H9 (cell line): ENCODE results near the gene RNF126. TPM values are rescaled to one million over a fixed set of nuclear protein-coding genes. Genes with fewer than 3 reads are reported as not detected.

Experiments used
- DNase-seq: peaks from one replicate; pipeline ENCODE4 v3.0.0-alpha.2; 2017
- H2AFZ ChIP-seq: one replicate; pipeline ENCODE4 v1.6.1; 2013; ENCODE audit warnings: mild to moderate bottlenecking, low read length, control low read depth, moderate library complexity
- H2AK5ac ChIP-seq: 2 replicates; pipeline ENCODE4 v1.6.1; 2013; ENCODE audit warnings: low read length, control low read depth, mixed read lengths; ENCODE audit not compliant: insufficient read length
- H2BK120ac ChIP-seq: one replicate; pipeline ENCODE4 v1.6.1; 2013; ENCODE audit warnings: low read depth, mild to moderate bottlenecking, low read length, control low read depth, inconsistent platforms; ENCODE audit not compliant: poor library complexity, severe bottlenecking
- H2BK12ac ChIP-seq: 2 replicates; pipeline ENCODE4 v1.6.1; 2013; ENCODE audit warnings: low read length, control low read depth, mixed read lengths, low read depth; ENCODE audit not compliant: insufficient read length
- H2BK15ac ChIP-seq: 2 replicates; pipeline ENCODE4 v1.6.1; 2013; ENCODE audit warnings: low read depth, low read length, control low read depth
- H2BK20ac ChIP-seq: one replicate; pipeline ENCODE4 v1.6.1; 2013; ENCODE audit warnings: low read depth, mild to moderate bottlenecking, low read length, control low read depth, inconsistent platforms; ENCODE audit not compliant: poor library complexity, severe bottlenecking
- H2BK5ac ChIP-seq: 2 replicates; pipeline ENCODE4 v1.6.1; 2013; ENCODE audit warnings: low read length, control low read depth, mixed read lengths; ENCODE audit not compliant: insufficient read length
- H3K14ac ChIP-seq: 2 replicates; pipeline ENCODE4 v1.6.1; 2013; ENCODE audit warnings: low read length, control low read depth; ENCODE audit not compliant: insufficient read depth
- H3K18ac ChIP-seq: 2 replicates; pipeline ENCODE4 v1.6.1; 2013; ENCODE audit warnings: low read depth, mild to moderate bottlenecking, mixed read lengths, low read length, control low read depth; ENCODE audit not compliant: insufficient read length
- H3K23ac ChIP-seq: 2 replicates; pipeline ENCODE4 v1.6.1; 2013; ENCODE audit warnings: low read length, control low read depth, mixed read lengths, low read depth; ENCODE audit not compliant: insufficient read length
- H3K23me2 ChIP-seq: 2 replicates; pipeline ENCODE4 v1.6.1; 2013; ENCODE audit warnings: low read depth, mild to moderate bottlenecking, mixed read lengths, low read length, control low read depth; ENCODE audit not compliant: insufficient read length, poor library complexity, severe bottlenecking
- H3K27ac ChIP-seq: 2 replicates; pipeline ENCODE4 v1.5.1; 2013; ENCODE audit warnings: low read length, control low read depth, mixed read lengths, low read depth; ENCODE audit not compliant: insufficient read length
- H3K27me3 ChIP-seq: 2 replicates; pipeline ENCODE4 v1.6.1; 2013; ENCODE audit warnings: low read length, control low read depth, inconsistent platforms; ENCODE audit not compliant: insufficient read depth
- H3K4ac ChIP-seq: 2 replicates; pipeline ENCODE4 v1.6.1; 2013; ENCODE audit warnings: low read depth, mild to moderate bottlenecking, control low read depth, inconsistent platforms, low read length, moderate library complexity
- H3K4me1 ChIP-seq: 2 replicates; pipeline ENCODE4 v1.6.1; 2013; ENCODE audit warnings: low read length, control low read depth, inconsistent platforms; ENCODE audit not compliant: insufficient read depth
- H3K4me2 ChIP-seq: 2 replicates; pipeline ENCODE4 v1.6.1; 2013; ENCODE audit warnings: low read length, control low read depth, mixed read lengths; ENCODE audit not compliant: insufficient read length, insufficient read depth
- H3K56ac ChIP-seq: 2 replicates; pipeline ENCODE4 v1.6.1; 2013; ENCODE audit warnings: low read depth, mild to moderate bottlenecking, mixed read lengths, low read length, control low read depth; ENCODE audit not compliant: insufficient read length
- H3K79me1 ChIP-seq: 2 replicates; pipeline ENCODE4 v1.6.1; 2013; ENCODE audit warnings: low read depth, mild to moderate bottlenecking, moderate library complexity, low read length, control low read depth, inconsistent platforms; ENCODE audit not compliant: insufficient read depth, poor library complexity, severe bottlenecking
- H3K79me2 ChIP-seq: 2 replicates; pipeline ENCODE4 v1.6.1; 2013; ENCODE audit warnings: low read length, control low read depth, inconsistent platforms; ENCODE audit not compliant: insufficient read depth
- H3K9ac ChIP-seq: 2 replicates; pipeline ENCODE4 v1.6.1; 2013; ENCODE audit warnings: low read length, control low read depth, mixed read lengths; ENCODE audit not compliant: insufficient read length; ENCODE audit errors: extremely low read depth
- H3K9me3 ChIP-seq: one replicate; pipeline ENCODE4 v1.6.1; 2013; ENCODE audit warnings: low read depth, low read length, inconsistent platforms; ENCODE audit not compliant: control insufficient read depth
- H3T11ph ChIP-seq: one replicate; pipeline ENCODE4 v1.6.1; 2013; ENCODE audit warnings: mild to moderate bottlenecking, low read length, control low read depth, inconsistent platforms
- H4K20me1 ChIP-seq: one replicate; pipeline ENCODE4 v1.6.1; 2013; ENCODE audit not compliant: control insufficient read depth, insufficient read length, insufficient read depth
- H4K5ac ChIP-seq: 2 replicates; pipeline ENCODE4 v1.6.1; 2013; ENCODE audit warnings: low read depth, mild to moderate bottlenecking, mixed read lengths, low read length, control low read depth; ENCODE audit not compliant: insufficient read length
- H4K8ac ChIP-seq: replicated peaks from 2 replicates; pipeline ENCODE4 v1.6.1; 2013; ENCODE audit warnings: low read length, control low read depth, mixed read lengths, low read depth; ENCODE audit not compliant: insufficient read length
- H4K91ac ChIP-seq: 2 replicates; pipeline ENCODE4 v1.6.1; 2013; ENCODE audit warnings: low read depth, mild to moderate bottlenecking, moderate library complexity, mixed read lengths, low read length, control low read depth; ENCODE audit not compliant: insufficient read length
- H3K27ac Mint-ChIP-seq, 3 experiments: 2 replicates in 2 of 3; 3 replicates in 1 of 3; pipeline ENCODE4 v1.8.0; 2020 to 2021; ENCODE audit warnings: mixed read lengths in 3 of 3, mild to moderate bottlenecking in 1 of 3, moderate library complexity in 1 of 3
- H3K27me3 Mint-ChIP-seq: 2 replicates; pipeline ENCODE4 v1.8.0; 2021; ENCODE audit warnings: low read depth, mild to moderate bottlenecking, moderate library complexity, mixed read lengths
- H3K36me3 Mint-ChIP-seq, 3 experiments: 2 replicates in 2 of 3; 3 replicates in 1 of 3; pipeline ENCODE4 v1.8.0; 2020 to 2021; ENCODE audit warnings: low read depth in 3 of 3, mixed read lengths in 3 of 3; ENCODE audit not compliant: insufficient read depth in 1 of 3
- H3K4me1 Mint-ChIP-seq, 2 experiments: 2 replicates each; pipeline ENCODE4 v1.8.0; 2020; ENCODE audit warnings: mixed read lengths in 2 of 2
- H3K4me3 Mint-ChIP-seq, 2 experiments: 2 replicates in 1 of 2; 3 replicates in 1 of 2; pipeline ENCODE4 v1.8.0; 2020 to 2021; ENCODE audit warnings: mild to moderate bottlenecking in 2 of 2, mixed read lengths in 2 of 2, moderate library complexity in 1 of 2
- H3K9me3 Mint-ChIP-seq, 2 experiments: 2 replicates in 1 of 2; 3 replicates in 1 of 2; pipeline ENCODE4 v1.8.0; 2020; ENCODE audit warnings: mild to moderate bottlenecking in 2 of 2, mixed read lengths in 2 of 2, moderate library complexity in 1 of 2
- CTCF ChIP-seq: fragments of 200-600 bp; sonication (generic); conservative IDR thresholded peaks from 3 replicates; pipeline ENCODE4 v1.8.0; 2021; ENCODE audit warnings: antibody characterized with exemption, mild to moderate bottlenecking
- WGBS: extraction: QIAGEN DNeasy Blood & Tissue Kit; methylation state at CpG from one replicate; pipeline ENCODE4 v1.1.7; 2013; ENCODE audit warnings: missing lambda C conversion rate, low lambda C conversion rate, mixed read lengths; ENCODE audit not compliant: insufficient read length; ENCODE audit errors: extremely low coverage; 5-methylcytosine and 5-hydroxymethylcytosine counted together
- total RNA-seq: library from RNA; stranded (reverse); gene quantifications from 2 replicates; pipeline ENCODE4 v1.2.1, GENCODE V29; 2021

Gene RNF126
- total RNA-seq, 1 experiment from 2014 or later: 81.9 TPM

GRCh38 chr19:647566-648284, 15.3 kb downstream of the RNF126 start:
- Histone ChIP-seq H2BK12ac (no peak overlapping the region), H3K4me2 (no peak overlapping the region), H2BK120ac (no peak overlapping the region), H3K18ac (no peak overlapping the region), H2AK5ac (no peak overlapping the region), H4K8ac (no peak overlapping the region), H3K14ac (no peak overlapping the region), H4K5ac (no peak overlapping the region), H3K79me2 (no peaks in the 10 kb centered on the region; the same call in 1 of the 2 replicates), H2AFZ (no peak overlapping the region), H3K9me3 (no peaks in the 10 kb centered on the region), H2BK15ac (no peak overlapping the region), H4K20me1 (no peaks in the 10 kb centered on the region), H3K4ac (no peak overlapping the region), H3K27ac (no peak overlapping the region), H2BK5ac (no peak overlapping the region), H3T11ph (no peak overlapping the region), H4K91ac (no peak overlapping the region), H3K79me1 (peaks cover 10% of the 10 kb centered on the region), H2BK20ac (no peak overlapping the region), H3K27me3 (no peaks in the 10 kb centered on the region), H3K23ac (no peak overlapping the region), H3K56ac (no peak overlapping the region), H3K9ac (no peak overlapping the region), H3K23me2 (no peaks in the 10 kb centered on the region), H3K4me1 (no peaks in the 10 kb centered on the region)
- no peak overlapping the region for H3K27ac Mint-ChIP-seq
- peaks cover 11 to 35% (median 18%) of the 10 kb centered on the region in 3 experiments for H3K36me3 Mint-ChIP-seq
- no peak for DNase-seq
- no peak overlapping the region for H3K4me3 Mint-ChIP-seq
- H3K27me3 Mint-ChIP-seq: no peaks in the 10 kb centered on the region
- no peaks in the 10 kb centered on the region for H3K4me1 Mint-ChIP-seq
- WGBS: no CpG with 5 or more reads among the region's 52 CpGs
- H3K9me3 Mint-ChIP-seq: no peaks in the 10 kb centered on the region
- TF ChIP-seq CTCF: no peak
